ENCODE results near the gene MVD.

DNA sequence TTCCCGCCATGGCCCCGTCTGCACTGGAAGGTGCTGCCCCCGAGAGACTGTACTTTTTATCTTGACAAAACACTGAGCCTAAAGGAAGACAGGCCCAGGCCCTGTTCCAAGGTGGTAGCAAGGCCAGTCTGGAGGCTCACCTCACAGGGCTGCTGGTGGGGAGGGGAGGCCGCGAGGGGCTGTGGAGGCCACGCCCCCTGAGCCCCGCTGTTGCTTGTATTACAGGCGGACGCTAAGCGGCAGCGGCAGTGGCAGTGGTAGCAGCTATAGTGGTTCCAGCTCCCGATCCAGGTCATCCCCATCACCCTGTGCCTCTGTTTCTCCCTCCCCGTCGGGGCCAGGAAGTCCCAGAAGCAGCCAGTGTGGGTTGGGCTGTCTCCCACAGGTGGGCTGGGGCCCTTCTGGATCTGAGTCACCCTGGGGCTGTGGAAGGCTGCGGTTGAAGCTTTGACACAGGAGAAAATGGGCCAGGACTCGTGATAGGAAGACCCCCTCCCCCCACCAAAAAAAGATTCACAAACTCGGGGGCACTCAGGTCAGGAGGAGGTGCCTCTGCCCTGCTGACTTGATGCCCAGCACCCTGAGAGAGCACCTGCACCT is 37.8 kb downstream of the MVD start:
- TF ChIP-seq, protein P1, sequence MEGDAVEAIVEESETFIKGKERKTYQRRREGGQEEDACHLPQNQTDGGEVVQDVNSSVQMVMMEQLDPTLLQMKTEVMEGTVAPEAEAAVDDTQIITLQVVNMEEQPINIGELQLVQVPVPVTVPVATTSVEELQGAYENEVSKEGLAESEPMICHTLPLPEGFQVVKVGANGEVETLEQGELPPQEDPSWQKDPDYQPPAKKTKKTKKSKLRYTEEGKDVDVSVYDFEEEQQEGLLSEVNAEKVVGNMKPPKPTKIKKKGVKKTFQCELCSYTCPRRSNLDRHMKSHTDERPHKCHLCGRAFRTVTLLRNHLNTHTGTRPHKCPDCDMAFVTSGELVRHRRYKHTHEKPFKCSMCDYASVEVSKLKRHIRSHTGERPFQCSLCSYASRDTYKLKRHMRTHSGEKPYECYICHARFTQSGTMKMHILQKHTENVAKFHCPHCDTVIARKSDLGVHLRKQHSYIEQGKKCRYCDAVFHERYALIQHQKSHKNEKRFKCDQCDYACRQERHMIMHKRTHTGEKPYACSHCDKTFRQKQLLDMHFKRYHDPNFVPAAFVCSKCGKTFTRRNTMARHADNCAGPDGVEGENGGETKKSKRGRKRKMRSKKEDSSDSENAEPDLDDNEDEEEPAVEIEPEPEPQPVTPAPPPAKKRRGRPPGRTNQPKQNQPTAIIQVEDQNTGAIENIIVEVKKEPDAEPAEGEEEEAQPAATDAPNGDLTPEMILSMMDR (IDR thresholded peaks at IDR 0.05; ENCODE audit: low read depth, low read length, missing input control) = no peak
- TF ChIP-seq GABPA (IDR thresholded peaks at IDR 0.05 in 1 of 2, conservative IDR thresholded peaks at IDR 0.05 in 1 of 2) (no peak), TAF1 (conservative IDR thresholded peaks at IDR 0.05) (no peak), RAD21 (IDR thresholded peaks at IDR 0.05) (no peak), YY1 (IDR thresholded peaks at IDR 0.05) (no peak), JUND (IDR thresholded peaks at IDR 0.05) (no peak)
- TF ChIP-seq, protein P2, sequence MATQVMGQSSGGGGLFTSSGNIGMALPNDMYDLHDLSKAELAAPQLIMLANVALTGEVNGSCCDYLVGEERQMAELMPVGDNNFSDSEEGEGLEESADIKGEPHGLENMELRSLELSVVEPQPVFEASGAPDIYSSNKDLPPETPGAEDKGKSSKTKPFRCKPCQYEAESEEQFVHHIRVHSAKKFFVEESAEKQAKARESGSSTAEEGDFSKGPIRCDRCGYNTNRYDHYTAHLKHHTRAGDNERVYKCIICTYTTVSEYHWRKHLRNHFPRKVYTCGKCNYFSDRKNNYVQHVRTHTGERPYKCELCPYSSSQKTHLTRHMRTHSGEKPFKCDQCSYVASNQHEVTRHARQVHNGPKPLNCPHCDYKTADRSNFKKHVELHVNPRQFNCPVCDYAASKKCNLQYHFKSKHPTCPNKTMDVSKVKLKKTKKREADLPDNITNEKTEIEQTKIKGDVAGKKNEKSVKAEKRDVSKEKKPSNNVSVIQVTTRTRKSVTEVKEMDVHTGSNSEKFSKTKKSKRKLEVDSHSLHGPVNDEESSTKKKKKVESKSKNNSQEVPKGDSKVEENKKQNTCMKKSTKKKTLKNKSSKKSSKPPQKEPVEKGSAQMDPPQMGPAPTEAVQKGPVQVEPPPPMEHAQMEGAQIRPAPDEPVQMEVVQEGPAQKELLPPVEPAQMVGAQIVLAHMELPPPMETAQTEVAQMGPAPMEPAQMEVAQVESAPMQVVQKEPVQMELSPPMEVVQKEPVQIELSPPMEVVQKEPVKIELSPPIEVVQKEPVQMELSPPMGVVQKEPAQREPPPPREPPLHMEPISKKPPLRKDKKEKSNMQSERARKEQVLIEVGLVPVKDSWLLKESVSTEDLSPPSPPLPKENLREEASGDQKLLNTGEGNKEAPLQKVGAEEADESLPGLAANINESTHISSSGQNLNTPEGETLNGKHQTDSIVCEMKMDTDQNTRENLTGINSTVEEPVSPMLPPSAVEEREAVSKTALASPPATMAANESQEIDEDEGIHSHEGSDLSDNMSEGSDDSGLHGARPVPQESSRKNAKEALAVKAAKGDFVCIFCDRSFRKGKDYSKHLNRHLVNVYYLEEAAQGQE (IDR thresholded peaks at IDR 0.05) = no peak
- TF ChIP-seq, protein P3, sequence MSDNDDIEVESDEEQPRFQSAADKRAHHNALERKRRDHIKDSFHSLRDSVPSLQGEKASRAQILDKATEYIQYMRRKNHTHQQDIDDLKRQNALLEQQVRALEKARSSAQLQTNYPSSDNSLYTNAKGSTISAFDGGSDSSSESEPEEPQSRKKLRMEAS (IDR thresholded peaks at IDR 0.05) = no peak

Measured in liver (tissue), 3 donors.